Measurements from ENCODE around the gene THOC6.
"Not testable (repeated sequence)": the region's sequence is repeated elsewhere in the genome, so short reads cannot be mapped to it uniquely, and the experiment has no call there.

The THOC6 gene

DNA sequence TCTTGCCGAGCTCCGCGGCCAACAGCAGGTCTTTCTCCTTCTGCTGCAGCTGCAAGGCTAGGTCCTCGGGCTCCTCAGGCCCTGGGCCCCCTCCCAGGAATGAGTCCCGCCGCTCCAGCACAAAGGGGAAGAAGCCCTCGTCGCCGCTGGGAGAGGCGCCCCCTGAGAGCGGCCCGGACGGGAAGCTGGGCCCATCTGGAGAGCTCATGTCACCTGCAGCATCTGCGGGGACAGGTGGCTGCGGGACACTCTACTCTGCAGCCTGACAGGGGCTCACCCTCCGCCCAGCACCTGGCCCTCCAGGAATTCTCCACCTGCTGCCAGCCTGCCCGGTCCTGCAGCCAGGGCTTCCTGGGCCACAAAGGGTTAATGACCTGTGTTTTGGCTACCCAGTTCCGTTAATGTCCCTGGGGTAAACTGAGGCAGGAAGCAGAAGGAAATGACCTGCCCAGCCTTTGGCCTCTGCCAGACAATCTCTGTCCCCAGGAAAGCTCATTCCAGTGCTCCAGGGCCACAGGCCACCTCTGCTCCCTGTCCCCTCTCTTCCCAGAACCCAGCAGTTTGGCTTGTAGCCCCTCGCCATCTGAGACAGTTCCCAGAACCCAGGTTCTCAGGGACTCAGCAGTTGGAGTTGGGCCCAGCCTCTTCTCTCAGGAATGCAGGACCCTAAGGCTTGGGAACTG lies 11.6 kb downstream of the THOC6 start:
- no peak for DNase-seq

DNA sequence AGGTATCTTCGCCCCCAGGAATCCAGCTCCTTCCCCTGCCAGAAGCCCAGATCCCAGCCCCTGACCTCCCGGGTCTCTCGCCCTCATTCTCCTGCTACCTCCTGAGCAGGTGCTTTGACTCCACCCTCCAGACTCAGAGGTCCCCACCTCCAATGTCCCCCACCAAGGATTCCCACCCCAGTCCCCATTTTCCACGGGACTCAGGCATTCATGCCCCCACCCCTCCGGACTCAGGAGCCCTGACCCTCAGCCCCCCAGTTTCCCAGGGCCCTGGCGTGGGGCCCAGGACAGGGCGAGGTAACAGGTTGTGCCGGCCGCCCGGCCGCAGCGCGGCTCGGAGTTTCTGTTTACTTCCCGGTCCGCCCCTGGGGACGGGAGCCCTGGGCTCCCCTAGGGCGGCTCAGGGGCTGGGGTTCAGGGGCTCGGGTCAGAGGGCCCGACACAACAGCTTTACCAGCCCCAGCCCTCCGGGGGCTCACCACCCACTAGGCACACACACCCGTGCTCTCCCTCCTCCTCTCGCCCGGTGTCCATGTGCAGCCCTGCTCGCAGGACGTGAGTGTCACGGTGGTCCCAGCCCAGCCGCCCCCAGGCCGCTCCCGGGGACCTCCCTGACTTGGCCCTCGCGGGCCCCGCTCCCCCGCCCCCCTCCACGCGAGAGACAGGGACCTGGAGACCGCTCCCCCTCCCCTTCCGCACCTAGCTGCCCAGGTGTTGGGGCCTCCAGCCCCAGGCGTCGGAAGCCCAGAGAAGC lies 12.3 kb downstream of the THOC6 start:
- DNase-seq, result no peak

DNA sequence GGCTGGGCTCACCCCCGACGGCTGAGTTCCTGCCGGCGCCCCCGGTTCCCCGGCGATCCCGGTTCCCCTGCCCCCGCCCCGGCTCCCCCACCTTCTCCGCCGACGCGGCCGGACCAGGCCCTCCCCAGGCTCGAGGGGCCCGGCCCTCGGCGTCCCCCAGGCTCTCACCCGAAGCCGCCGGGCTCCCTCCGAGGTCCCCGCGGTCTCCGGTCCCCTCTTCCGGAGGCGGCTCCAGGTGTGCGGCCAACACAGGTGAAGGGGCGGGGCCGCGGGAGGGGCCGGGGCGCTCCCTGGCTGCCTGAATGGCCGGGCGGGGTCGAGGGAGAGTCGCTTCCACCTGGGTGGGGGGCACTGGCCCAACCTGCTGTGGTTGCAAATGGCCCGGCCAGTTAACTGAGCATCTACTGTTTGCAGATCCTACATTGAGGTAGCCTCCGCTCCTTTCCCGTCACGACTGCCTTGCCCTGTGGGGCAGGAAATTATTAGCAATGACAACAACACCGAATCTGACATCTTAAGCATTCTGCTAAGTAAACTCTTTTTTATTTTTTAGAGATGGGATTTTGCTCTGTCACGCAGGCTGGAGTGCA lies 13.0 kb downstream of the THOC6 start, which contains the start of gene BICDL2:
Gene BICDL2 (minus strand): TSS at position 219 of the 590 bp plus-strand sequence. CDS start 1,448 bp downstream, outside the sequence.
- no peak for DNase-seq

DNA sequence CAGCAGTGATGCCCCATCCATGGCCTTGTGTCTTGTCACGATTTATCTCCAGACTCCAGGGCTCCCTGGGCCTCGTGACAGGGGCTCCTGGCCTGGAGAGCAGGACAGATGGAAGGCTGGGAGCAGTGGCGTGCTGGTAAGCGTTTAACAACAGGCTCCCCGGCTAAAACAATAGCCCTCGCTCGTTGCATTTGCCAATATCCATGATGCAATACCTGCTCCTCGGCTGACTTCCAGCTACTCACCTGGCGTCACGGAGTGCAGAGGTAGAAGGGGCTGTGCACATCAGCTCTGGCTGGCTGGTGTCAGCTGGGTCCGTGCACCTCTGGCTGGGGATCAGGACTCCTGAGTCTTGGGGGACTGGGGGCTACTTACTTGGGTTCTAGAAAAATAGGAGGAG lies 14.4 kb downstream of the THOC6 start:
- DNase-seq, result no peak

DNA sequence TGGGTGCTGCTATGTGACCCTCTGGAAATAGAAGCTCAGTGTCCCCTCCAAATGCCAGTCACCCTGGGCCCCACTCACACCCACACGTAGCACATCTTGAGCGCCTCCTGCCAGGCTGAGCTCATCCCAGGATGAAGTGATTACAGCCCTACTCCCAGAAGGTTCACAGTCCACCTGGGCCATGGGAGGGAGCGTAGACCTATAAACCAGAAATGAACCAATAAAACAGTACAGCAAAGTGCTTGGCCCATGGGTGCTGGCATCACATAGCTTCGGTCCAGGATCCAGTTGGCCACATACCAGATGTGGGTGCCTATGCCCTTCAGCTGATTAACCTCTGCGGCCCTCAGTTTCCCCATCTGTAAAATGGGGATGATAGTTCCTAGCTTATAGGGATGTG lies 15.1 kb downstream of the THOC6 start:
- DNase-seq, result no peak

DNA sequence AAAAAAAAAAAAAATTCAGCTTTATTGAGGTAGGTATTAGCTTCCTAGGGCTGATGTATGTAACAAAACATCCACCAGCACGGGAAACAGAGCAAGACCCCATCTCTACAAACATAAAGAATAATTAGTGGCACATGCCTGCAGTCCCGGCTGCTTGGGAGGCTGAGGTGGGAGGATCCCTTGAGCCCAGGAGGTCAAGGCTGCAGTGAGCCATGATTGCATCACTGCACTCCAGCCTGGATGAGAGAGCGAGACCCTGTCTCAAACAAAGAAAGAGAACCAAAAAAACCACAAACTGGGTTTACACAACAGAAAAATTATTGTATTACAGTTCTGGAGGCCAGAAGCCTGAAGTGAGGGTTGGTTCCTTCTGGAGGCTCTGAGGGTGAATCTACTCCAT lies 18.5 kb downstream of the THOC6 start:
- DNase-seq, result no peak

DNA sequence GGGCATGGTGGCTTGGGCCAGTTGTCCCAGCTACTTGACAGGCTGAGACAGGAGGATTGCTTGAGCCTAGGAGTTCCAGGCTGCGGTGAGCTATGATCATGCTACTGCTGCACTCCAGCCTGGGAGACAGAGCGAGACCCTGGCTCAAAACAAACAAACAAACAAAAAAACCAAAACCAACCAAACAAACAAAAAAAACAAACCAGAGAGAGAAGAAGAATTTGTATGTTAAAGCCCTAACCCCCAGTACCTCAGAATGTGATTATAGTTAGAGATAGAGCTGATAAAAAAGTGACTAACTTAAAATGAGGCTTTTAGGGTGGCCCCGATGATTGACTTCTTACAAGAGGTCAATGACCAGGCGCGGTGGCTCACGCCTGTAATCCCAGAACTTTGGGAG lies 20.9 kb downstream of the THOC6 start:
- DNase-seq, result no peak

DNA sequence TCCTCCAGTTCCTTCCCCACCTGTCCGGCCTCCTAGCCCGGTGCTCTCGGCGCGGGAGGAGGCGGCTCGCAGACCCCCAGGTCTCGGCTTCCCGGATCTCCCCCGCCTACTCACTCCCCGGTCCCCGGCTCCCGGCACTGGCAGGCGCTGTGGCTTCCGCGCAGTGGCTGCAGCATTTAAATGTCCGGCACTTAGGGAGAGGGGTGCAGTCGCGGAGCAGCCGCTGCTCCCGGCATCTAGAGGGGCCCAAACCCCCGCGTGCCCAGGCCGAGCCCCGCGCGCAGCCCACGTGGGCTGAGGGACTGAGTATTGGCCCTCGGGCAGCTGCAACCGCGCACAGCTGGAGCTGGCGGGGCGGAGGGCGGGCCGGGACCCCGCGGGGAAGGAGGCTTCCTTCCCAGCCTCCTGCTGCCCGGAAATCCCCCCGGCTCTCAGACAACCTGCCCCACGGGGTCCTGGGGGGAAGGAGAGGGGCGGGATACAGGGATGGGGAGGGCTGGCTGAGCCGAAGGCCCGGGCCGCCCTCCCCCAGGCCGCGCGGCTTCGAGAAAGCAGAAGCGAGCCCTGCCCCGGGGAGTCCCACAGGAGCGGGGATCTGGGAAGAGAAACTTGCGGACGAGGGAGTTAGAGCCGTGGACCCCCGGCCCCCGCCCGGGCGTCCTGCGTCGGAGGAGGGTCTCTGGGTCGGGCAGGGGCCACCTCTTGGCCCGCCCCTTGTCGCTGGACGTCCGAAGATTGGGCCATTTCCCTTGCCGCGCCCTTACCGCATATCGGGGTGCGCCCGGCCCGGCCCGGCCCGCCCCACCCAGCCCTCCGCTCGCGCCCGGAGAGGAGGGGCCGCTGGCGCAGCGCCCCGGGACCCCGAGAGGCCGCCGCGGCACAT lies 22.2 kb downstream of the THOC6 start, which contains the start of gene MMP25:
Gene MMP25 (plus strand): TSS at position 804 of the 883 bp plus-strand sequence. CDS start 357 bp downstream, outside the sequence.
- no peak for DNase-seq

DNA sequence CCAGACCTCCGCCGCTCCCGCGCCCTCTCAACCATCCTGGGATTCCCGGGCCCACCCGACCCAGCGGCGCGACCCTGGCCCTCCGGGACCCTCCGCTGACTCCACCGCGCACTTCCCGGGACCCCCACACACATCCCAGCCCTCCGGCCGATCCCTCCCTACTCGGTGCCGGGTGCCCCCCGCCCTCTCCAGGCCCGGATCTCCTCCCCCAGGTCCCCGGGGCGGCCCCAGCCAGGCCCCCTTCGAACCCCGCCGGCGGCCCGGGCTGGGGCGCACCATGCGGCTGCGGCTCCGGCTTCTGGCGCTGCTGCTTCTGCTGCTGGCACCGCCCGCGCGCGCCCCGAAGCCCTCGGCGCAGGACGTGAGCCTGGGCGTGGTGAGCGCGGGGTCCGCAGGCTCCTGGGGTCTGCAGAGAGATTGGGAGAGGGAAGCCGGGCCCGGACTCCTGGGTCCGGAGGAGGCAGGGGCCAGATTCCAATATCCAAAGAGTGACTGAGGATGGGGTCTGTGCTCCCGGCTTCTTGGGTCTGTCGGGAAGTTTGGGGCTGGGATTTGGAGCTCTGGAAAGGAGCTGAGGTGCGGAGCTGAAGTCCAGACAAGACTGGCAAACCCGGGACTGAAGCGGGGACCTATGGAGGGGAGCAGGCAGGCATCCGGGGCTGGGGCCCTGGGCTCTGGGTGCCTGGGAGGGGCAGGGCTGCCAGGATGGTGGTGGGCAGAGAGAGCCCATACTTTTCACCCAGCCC lies 23.0 kb downstream of the THOC6 start:
- no peak for DNase-seq

DNA sequence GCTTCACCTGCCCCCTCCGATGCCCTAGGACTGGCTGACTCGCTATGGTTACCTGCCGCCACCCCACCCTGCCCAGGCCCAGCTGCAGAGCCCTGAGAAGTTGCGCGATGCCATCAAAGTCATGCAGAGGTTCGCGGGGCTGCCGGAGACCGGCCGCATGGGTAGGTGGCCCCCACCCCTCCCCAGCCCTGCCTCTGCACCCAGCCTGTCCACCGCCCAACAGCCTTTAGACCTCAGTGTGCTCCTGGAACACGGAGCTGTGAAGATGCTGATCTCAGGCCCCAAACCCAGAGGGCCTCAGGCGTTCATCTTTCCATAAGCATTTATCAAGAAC lies 23.5 kb downstream of the THOC6 start:
- DNase-seq, result no peak

DNA sequence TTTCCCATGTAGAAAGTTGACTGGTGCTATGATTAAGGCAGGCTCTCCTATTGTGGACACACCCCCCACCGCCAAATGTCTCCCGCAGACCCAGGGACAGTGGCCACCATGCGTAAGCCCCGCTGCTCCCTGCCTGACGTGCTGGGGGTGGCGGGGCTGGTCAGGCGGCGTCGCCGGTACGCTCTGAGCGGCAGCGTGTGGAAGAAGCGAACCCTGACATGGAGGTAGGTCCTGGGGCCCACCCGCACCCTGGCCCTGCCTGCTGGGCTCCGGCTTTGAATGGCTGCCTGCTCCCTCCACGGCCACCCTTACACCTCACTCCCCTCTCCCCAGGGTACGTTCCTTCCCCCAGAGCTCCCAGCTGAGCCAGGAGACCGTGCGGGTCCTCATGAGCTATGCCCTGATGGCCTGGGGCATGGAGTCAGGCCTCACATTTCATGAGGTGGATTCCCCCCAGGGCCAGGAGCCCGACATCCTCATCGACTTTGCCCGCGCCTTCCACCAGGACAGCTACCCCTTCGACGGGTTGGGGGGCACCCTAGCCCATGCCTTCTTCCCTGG lies 26.2 kb downstream of the THOC6 start:
- DNase-seq, result no peak

DNA sequence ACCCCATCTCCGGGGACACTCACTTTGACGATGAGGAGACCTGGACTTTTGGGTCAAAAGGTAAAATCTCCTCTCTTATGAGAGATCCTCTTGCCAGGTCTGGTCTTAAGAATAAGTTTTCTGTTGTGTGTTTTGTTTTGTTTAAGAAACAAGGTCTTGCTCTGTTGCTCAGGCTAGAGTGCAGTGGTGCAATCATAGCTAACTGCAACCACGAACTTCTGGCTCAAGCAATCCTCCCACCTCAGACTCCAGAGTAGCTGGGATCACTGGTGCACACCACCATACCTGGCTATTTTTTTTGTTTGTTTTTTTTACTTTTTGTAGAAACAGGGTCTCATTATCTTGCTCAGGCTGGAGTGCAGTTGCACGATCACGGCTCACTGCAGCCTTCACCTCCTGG lies 26.7 kb downstream of the THOC6 start:
- DNase-seq, result no peak

DNA sequence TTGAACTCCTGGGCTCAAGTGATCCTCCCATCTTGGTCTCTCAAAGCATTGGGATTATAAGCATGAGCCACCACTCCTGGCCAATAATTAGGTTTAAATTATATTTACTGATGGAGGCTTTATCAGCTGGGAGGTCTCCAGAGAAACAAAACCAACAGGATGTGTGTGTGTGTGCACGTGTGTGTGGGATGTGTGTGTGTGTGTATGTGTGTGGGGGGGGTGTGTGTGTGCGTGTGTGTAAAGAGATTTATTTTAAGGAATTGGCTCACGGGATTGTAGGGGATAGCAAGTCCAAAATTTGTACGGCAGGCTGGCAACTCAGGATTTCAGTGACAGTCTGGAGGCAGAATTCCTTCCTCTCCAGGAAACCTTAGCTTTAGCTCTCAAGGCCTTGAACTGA lies 27.2 kb downstream of the THOC6 start:
- DNase-seq, result no peak

DNA sequence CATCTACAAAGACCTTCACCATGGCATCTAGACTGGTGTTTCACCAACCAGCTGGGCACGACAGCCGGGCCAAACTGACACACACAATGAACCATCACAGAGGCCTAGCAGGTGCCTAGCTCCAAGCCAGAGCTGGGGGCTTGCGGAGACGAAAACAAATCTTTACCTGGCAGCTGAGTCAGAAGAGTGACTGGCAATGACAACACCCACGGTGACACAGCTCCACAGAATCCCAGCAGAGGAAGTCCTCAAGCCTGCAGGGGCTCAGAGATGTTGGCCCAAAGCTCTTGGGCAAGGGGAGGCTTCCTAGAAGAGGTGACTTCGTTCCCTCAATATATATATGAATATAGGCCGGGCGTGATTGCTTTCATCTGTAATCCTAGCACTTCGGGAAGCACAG lies 27.7 kb downstream of the THOC6 start:
- DNase-seq, result no peak

DNA sequence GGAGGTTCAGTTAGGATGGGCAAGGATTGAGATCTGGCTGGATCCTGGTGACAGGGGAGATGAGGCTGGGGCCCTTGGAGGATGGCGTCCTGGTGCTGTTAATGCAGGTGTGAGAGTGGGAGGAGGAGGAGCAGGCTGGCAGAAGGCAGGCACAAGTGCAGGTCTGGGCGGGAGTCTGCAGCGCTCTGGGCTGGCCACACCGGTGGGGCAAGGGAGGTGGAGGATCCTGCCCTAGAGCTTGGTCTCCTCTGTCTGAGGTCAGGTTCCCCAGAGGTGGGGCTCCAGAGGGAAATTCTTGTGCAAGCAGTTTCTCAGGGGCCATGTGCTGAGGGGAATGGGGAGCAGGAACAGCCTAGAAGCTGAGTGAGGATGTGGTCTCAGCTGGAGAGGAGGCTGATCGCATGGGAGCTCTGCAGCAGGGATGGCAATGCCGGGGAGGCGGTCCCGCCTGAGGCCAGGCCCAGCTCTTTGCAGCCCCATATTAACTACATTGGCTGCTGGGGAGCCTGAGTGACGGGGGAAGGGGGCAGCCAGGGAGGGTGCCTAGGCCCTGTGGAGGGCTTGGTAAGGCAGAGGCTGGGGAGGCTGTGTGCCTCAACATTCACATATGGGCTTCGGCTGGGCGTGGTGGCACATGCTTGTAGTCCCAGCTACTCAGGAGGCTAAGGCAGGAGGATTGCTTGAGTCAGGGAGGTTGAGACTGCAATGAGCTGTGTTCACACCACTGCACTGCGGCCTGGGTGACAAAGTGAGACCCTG lies 28.9 kb downstream of the THOC6 start:
- DNase-seq, result not testable (repeated sequence)

DNA sequence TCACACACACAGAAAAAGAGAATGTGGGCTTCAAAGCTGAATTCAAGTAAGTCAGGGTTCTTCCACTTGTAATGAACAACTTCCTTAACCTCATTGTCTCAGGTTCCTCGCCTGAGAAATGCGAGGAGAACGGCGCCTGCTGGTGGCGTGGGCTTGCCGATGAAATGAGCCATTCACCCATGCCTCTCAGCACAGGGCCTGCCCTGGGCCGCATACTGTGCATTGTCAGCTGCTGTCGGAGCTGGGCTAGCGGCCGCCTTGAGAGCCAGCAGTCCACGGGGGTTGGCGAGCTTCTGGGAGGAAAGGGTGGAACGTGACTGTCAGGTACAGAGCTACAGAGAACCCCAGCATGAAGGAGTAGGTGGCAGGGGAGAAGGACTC lies 29.5 kb downstream of the THOC6 start:
- not testable (repeated sequence) for DNase-seq

DNA sequence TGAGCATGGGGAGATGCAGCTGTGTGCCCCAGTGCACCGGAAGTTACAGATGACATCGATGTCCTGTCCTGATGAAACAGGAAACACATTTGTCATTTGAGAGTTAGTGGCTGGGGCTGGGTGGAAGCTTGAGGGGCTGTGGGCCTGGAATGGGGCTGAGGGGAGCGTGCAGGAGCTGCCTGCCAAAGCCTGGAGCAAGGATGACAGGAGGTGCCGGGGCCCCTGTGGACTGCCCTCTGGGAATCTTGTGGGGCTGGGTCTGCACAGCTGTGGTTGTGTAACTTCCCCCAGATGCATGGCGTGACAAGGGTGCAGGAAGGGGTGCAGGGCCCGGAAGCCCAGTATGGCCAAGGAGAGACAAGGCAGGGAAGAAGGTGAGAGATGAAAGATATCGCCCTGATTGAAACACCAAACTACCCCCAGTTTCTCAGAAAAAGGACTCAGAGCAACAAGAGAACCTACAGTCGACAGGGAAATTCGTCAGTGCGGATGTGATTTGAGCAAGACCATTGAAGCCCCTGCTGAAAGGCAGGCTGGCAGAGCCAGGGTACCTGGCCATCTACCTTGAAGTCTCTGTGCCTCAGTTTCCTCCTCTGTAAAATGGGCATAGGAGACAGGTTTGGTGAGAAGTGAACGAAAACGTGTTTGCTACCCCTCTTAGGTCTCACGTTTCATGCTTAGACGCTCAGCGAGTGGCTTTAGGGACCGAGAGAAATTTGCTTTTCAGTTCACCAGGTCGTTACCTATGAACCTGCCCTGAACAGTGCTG lies 31.3 kb downstream of the THOC6 start:
- DNase-seq, result no peak

DNA sequence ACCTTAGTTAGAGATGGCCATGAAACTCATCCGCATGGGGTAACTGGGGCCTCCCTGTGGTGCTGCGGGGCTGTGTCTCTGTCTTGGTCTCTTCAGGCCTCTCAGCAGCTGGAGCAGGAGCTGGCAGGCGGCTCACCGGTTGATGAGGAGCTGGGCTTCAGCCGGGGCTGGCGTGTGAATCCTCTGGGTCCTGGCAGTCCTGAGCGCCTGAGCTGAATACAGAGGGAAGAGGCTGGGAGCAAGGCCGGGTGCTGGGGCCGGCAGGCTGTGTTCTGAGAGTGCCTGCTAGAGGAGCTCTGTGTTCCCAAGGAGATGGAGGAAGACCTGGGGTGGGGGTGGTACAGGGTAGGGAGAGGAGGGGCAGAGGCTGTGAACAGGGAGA lies 31.9 kb downstream of the THOC6 start:
- DNase-seq, result not testable (repeated sequence)

DNA sequence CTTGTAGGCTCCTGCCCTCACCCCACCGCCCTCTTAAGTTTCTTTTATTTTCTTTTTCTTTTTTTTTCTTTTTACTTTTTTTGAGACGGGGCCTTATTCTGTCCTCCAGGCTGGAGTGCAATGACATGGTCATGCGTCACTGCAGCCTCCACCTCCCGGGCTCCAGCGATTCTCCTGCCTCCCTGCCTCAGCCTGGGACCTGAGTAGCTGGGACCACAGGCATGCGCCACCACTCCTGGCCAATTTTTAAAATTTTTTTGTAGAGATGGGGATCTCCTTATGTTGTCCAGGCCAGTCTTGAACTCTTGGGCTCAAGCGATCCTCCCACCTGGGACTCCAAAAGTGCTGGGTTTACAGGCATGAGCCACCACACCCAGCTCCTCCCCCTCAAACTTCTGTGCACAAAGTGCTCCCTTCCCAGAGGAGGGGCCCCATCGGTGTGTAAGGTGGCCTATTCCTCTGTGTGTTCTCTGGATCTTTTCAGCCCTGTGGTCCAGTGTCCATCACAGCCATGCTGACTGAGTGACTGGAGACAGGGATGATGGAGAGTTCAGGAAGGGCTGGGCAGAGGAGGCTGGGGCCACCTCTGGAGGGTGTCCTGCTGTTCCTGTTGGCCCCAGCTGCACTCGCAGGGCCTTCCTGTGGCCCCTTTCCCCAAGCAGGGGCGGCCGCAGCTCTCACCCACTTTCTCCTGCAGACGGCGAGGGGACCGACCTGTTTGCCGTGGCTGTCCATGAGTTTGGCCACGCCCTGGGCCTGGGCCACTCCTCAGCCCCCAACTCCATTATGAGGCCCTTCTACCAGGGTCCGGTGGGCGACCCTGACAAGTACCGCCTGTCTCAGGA lies 32.7 kb downstream of the THOC6 start:
- DNase-seq, result no peak

Data from NCI-H1694 treated with DMSO at 0.1 percent for 48 hours (cell line).